Measurements from ENCODE around the gene HSPB6. TPM values are rescaled to one million over a fixed set of nuclear protein-coding genes. Genes with fewer than 3 reads are reported as not detected.

Gene HSPB6, protein sequence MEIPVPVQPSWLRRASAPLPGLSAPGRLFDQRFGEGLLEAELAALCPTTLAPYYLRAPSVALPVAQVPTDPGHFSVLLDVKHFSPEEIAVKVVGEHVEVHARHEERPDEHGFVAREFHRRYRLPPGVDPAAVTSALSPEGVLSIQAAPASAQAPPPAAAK
- 0.74 TPM for polyA plus RNA-seq (2013)

GRCh38 chr19:35756377-35757230, at the start of gene HSPB6:
TSS of gene HSPB6 (minus strand) at chr19:35757029. CDS start at chr19:35757008, 21 bp downstream.
- Histone ChIP-seq H3K9me3 (ENCODE audit: control extremely low read depth in 1 of 5, control insufficient read depth in 4 of 5, insufficient read depth in 2 of 5, low read depth in 1 of 5, low read length in 4 of 5) (peaks cover 0 to 1% (median 0%) of the 10 kb centered on the region in 5 experiments), H3K27ac (ENCODE audit: insufficient read depth in 1 of 2, low read depth in 1 of 2, low read length in 2 of 2, poor library complexity in 1 of 2, severe bottlenecking in 2 of 2) (peak within 1 kb of the TSS in 1 of 2 experiments; percentile 97), H3K4me3 (ENCODE audit: control insufficient read depth in 1 of 7, extremely low read depth in 1 of 7, insufficient read depth in 4 of 7, low read depth in 2 of 7, low read length in 6 of 7) (peak within 1 kb of the TSS; percentile 1 to 100 (median 93)), H3K4me1 (ENCODE audit: control extremely low read depth in 1 of 4, control insufficient read depth in 4 of 4, insufficient read depth in 4 of 4, low read length in 3 of 4) (peaks cover 2 to 35% (median 27%) of the 10 kb centered on the region in 4 experiments), H3K27me3 (replicated peaks in 2 of 5; ENCODE audit: control insufficient read depth in 4 of 5, insufficient read depth in 5 of 5, low read length in 4 of 5) (peaks cover 0 to 37% (median 0%) of the 10 kb centered on the region in 5 experiments), H3K36me3 (ENCODE audit: control insufficient read depth in 4 of 4, insufficient read depth in 4 of 4, low read length in 3 of 4) (peaks cover 0 to 34% (median 24%) of the 10 kb centered on the region in 4 experiments)
- ChIA-PET CTCF (interaction anchor here (1.0 to 1.7 kb wide), 2 partner anchors 8 to 13 kb away, joined by 3 to 4 read pairs; partner anchors contain the start of gene LIN37), POLR2A (interaction anchor here (0.7 kb wide), 1 partner anchor 9 kb away, joined by 4 read pairs; the partner anchor contains the start of gene LIN37)
- no peak for DNase-seq
- 3% methylated on average over 48 of the region's 52 CpGs for WGBS (ENCODE audit: insufficient coverage)

- WGBS (ENCODE audit: insufficient coverage) = 96% methylated on average over 18 of the region's 18 CpGs
- peaks cover 0 to 13% (median 10%) of the 10 kb centered on the region in 4 experiments for H3K4me1 ChIP-seq (ENCODE audit: control extremely low read depth in 1 of 4, control insufficient read depth in 4 of 4, insufficient read depth in 4 of 4, low read length in 3 of 4)
- peaks cover 0 to 14% (median 3%) of the 10 kb centered on the region in 5 experiments for H3K9me3 ChIP-seq (ENCODE audit: control extremely low read depth in 1 of 5, control insufficient read depth in 4 of 5, insufficient read depth in 2 of 5, low read depth in 1 of 5, low read length in 4 of 5)
- ChIA-PET POLR2A (no interaction called here), CTCF (no interaction called here)
- peaks cover 0 to 3% (median 2%) of the 10 kb centered on the region in 5 experiments for H3K27me3 ChIP-seq (replicated peaks in 2 of 5; ENCODE audit: control insufficient read depth in 4 of 5, insufficient read depth in 5 of 5, low read length in 4 of 5)
- no peaks in the 10 kb centered on the region for H3K36me3 ChIP-seq (ENCODE audit: control insufficient read depth in 4 of 4, insufficient read depth in 4 of 4, low read length in 3 of 4)
- DNase-seq = no peak
- no peak overlapping the region for H3K4me3 ChIP-seq (ENCODE audit: control insufficient read depth in 1 of 7, extremely low read depth in 1 of 7, insufficient read depth in 4 of 7, low read depth in 2 of 7, low read length in 6 of 7)
- H3K27ac ChIP-seq (ENCODE audit: insufficient read depth in 1 of 2, low read depth in 1 of 2, low read length in 2 of 2, poor library complexity in 1 of 2, severe bottlenecking in 2 of 2) = no peak overlapping the region
Observed at GRCh38 chr19:35806597-35806996, 49.8 kb upstream of the HSPB6 start.

DNA sequence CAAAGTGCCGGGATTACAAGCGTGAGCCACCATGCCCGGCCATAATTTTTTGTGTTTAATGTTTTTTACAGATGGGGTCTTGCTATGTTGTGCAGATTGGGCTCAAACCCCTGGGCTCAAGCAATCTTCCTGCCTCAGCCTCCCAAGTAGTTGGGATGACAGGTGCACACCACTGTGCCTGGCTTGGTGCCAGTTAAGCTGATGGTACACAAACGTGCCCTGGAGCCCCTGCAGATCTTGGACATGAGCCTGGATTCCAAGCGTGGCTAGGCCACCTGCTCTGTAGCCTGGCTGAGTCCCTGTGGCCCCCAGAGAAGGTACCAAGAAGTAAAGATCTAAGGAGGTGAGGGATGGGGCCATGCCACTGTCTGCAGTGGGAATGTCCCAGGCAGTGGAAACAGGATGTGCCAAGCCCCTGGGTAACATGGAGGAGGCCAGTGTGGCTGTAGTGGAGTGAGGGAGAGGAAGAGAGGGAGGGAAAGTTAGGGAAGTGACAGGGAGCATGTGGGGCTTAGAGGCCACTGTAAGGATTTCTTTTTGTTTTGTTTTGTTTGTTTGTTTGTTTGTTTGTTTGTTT, 48.8 kb upstream of the HSPB6 start:
- Histone ChIP-seq H3K27me3 (replicated peaks in 2 of 5; ENCODE audit: control insufficient read depth in 4 of 5, insufficient read depth in 5 of 5, low read length in 4 of 5) (peaks cover 0 to 2% (median 0%) of the 10 kb centered on the region in 5 experiments), H3K36me3 (ENCODE audit: control insufficient read depth in 4 of 4, insufficient read depth in 4 of 4, low read length in 3 of 4) (no peaks in the 10 kb centered on the region), H3K27ac (ENCODE audit: insufficient read depth in 1 of 2, low read depth in 1 of 2, low read length in 2 of 2, poor library complexity in 1 of 2, severe bottlenecking in 2 of 2) (no peak overlapping the region), H3K4me3 (ENCODE audit: control insufficient read depth in 1 of 7, extremely low read depth in 1 of 7, insufficient read depth in 4 of 7, low read depth in 2 of 7, low read length in 6 of 7) (no peak overlapping the region), H3K9me3 (ENCODE audit: control extremely low read depth in 1 of 5, control insufficient read depth in 4 of 5, insufficient read depth in 2 of 5, low read depth in 1 of 5, low read length in 4 of 5) (peaks cover 0 to 16% (median 5%) of the 10 kb centered on the region in 5 experiments), H3K4me1 (ENCODE audit: control extremely low read depth in 1 of 4, control insufficient read depth in 4 of 4, insufficient read depth in 4 of 4, low read length in 3 of 4) (peaks cover 0 to 13% (median 10%) of the 10 kb centered on the region in 4 experiments)
- WGBS (ENCODE audit: insufficient coverage) = 48% methylated on average over 3 of the region's 5 CpGs
- no peak for DNase-seq
- ChIA-PET POLR2A (no interaction called here), CTCF (no interaction called here)

DNA sequence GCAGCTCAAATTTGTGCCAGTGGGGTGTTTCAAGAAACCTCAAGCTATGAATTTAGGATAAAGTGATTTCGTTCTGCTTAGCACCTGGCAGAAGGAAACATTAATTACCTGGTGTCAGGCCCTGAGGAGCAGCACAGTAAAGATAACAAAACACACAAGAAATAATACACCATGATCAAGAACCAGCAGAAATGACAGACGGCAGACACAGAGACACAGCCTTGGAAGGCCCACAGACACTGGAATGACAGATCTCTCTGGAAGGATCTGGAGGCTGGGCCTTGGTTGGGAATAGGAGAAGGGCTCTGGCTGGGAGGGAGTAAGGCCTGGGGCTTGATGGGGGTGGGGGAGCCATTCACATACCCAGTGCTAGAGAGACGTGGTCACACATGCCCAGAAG, 45.0 kb upstream of the HSPB6 start:
- H3K27me3 ChIP-seq (replicated peaks in 2 of 5; ENCODE audit: control insufficient read depth in 4 of 5, insufficient read depth in 5 of 5, low read length in 4 of 5) = peaks cover 0 to 20% (median 3%) of the 10 kb centered on the region in 5 experiments
- peaks cover 0 to 21% (median 15%) of the 10 kb centered on the region in 4 experiments for H3K4me1 ChIP-seq (ENCODE audit: control extremely low read depth in 1 of 4, control insufficient read depth in 4 of 4, insufficient read depth in 4 of 4, low read length in 3 of 4)
- DNase-seq = peak in 1 of 3 donors; percentile 6
- no peak overlapping the region for H3K27ac ChIP-seq (ENCODE audit: insufficient read depth in 1 of 2, low read depth in 1 of 2, low read length in 2 of 2, poor library complexity in 1 of 2, severe bottlenecking in 2 of 2)
- ChIA-PET POLR2A (no interaction called here), CTCF (interaction anchor here (1.1 to 1.5 kb wide), 2 partner anchors 16 to 18 kb away, joined by 3 to 6 read pairs; no protein-coding TSS in a partner anchor)
- peaks cover 0 to 16% (median 5%) of the 10 kb centered on the region in 5 experiments for H3K9me3 ChIP-seq (ENCODE audit: control extremely low read depth in 1 of 5, control insufficient read depth in 4 of 5, insufficient read depth in 2 of 5, low read depth in 1 of 5, low read length in 4 of 5)
- no peak overlapping the region for H3K4me3 ChIP-seq (ENCODE audit: control insufficient read depth in 1 of 7, extremely low read depth in 1 of 7, insufficient read depth in 4 of 7, low read depth in 2 of 7, low read length in 6 of 7)
- 100% methylated on average over 1 of the region's 3 CpGs for WGBS (ENCODE audit: insufficient coverage)
- no peaks in the 10 kb centered on the region for H3K36me3 ChIP-seq (ENCODE audit: control insufficient read depth in 4 of 4, insufficient read depth in 4 of 4, low read length in 3 of 4)

DNA sequence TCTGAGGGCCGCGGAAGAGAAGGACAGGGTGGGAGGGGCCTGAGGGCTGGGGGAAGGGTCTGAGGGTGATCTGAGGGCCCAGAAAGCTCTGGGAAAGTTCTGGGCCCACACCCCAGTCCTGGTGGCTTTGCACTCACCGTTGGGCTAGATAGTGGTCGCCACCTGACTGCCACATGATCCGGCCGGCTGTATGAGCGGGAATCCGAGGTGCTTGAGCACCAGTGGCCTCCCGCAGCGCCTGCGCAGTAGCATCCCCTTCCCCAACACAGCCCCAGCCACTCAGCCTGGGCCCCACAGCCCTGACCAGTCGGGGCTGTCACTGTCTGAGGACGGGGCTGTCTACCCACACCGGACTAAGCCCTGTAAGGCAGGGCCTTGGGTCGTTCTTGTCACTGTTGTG, 40.8 kb upstream of the HSPB6 start:
- Histone ChIP-seq H3K9me3 (ENCODE audit: control extremely low read depth in 1 of 5, control insufficient read depth in 4 of 5, insufficient read depth in 2 of 5, low read depth in 1 of 5, low read length in 4 of 5) (peaks cover 0 to 10% (median 5%) of the 10 kb centered on the region in 5 experiments), H3K4me1 (ENCODE audit: control extremely low read depth in 1 of 4, control insufficient read depth in 4 of 4, insufficient read depth in 4 of 4, low read length in 3 of 4) (peaks cover 0 to 9% (median 4%) of the 10 kb centered on the region in 4 experiments), H3K27ac (ENCODE audit: insufficient read depth in 1 of 2, low read depth in 1 of 2, low read length in 2 of 2, poor library complexity in 1 of 2, severe bottlenecking in 2 of 2) (no peak overlapping the region), H3K4me3 (ENCODE audit: control insufficient read depth in 1 of 7, extremely low read depth in 1 of 7, insufficient read depth in 4 of 7, low read depth in 2 of 7, low read length in 6 of 7) (peak overlapping the region in 2 of 7 experiments; percentile 11 to 52), H3K36me3 (ENCODE audit: control insufficient read depth in 4 of 4, insufficient read depth in 4 of 4, low read length in 3 of 4) (no peaks in the 10 kb centered on the region), H3K27me3 (replicated peaks in 2 of 5; ENCODE audit: control insufficient read depth in 4 of 5, insufficient read depth in 5 of 5, low read length in 4 of 5) (peaks cover 2 to 35% (median 11%) of the 10 kb centered on the region in 5 experiments)
- peak in 1 of 3 donors; percentile 19 for DNase-seq
- WGBS (ENCODE audit: insufficient coverage) = 17% methylated on average over 15 of the region's 15 CpGs
- CTCF ChIA-PET = no interaction called here
- POLR2A ChIA-PET = no interaction called here

- POLR2A ChIA-PET = interaction anchor here (0.6 to 0.7 kb wide), 2 partner anchors 63 to 170 kb away, joined by 3 to 4 read pairs; no protein-coding TSS in a partner anchor
- peak in 1 of 3 donors; percentile 10 for DNase-seq
- peak overlapping the region in 2 of 7 experiments; percentile 5 to 52 for H3K4me3 ChIP-seq (ENCODE audit: control insufficient read depth in 1 of 7, extremely low read depth in 1 of 7, insufficient read depth in 4 of 7, low read depth in 2 of 7, low read length in 6 of 7)
- H3K36me3 ChIP-seq (ENCODE audit: control insufficient read depth in 4 of 4, insufficient read depth in 4 of 4, low read length in 3 of 4) = no peaks in the 10 kb centered on the region
- H3K27me3 ChIP-seq (replicated peaks in 2 of 5; ENCODE audit: control insufficient read depth in 4 of 5, insufficient read depth in 5 of 5, low read length in 4 of 5) = peaks cover 2 to 35% (median 11%) of the 10 kb centered on the region in 5 experiments
- CTCF ChIA-PET = no interaction called here
- H3K4me1 ChIP-seq (ENCODE audit: control extremely low read depth in 1 of 4, control insufficient read depth in 4 of 4, insufficient read depth in 4 of 4, low read length in 3 of 4) = peaks cover 0 to 9% (median 4%) of the 10 kb centered on the region in 4 experiments
- 26% methylated on average over 28 of the region's 39 CpGs for WGBS (ENCODE audit: insufficient coverage)
- H3K27ac ChIP-seq (ENCODE audit: insufficient read depth in 1 of 2, low read depth in 1 of 2, low read length in 2 of 2, poor library complexity in 1 of 2, severe bottlenecking in 2 of 2) = no peak overlapping the region
- peaks cover 0 to 5% (median 4%) of the 10 kb centered on the region in 5 experiments for H3K9me3 ChIP-seq (ENCODE audit: control extremely low read depth in 1 of 5, control insufficient read depth in 4 of 5, insufficient read depth in 2 of 5, low read depth in 1 of 5, low read length in 4 of 5)
Observed at GRCh38 chr19:35796645-35797542, 40.1 kb upstream of the HSPB6 start.
